NCI-H2081 treated with DMSO at 0.1 percent for 48 hours (cell line): Measurements from ENCODE around the gene VOPP1.
"Not testable (repeated sequence)": the region's sequence is repeated elsewhere in the genome, so short reads cannot be mapped to it uniquely, and the experiment has no call there.

Experiments used
- DNase-seq: peaks from one replicate; lab custom pipeline; 2025; lab: John Stamatoyannopoulos, UW

Gene VOPP1

DNA sequence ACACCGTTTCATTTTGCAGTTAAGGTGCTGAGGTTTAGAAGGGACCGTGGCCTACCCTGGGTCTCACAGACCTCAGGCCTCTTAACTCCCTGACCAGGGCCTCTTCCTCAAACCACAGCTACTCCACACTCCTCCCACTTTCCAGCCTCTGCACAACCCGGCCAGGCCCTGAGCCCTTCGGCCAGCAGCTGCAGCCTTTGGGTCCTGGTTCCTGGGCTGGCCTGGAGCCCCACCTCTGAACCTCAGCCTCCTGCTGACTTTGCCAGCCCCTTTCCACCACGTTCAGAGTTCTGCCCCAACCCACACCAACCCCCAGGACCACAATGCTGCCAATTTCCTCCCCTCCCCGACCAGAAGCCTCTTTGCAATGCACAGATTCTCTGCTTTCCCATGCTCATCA, 84.1 kb downstream of the VOPP1 start:
- DNase-seq = no peak

DNA sequence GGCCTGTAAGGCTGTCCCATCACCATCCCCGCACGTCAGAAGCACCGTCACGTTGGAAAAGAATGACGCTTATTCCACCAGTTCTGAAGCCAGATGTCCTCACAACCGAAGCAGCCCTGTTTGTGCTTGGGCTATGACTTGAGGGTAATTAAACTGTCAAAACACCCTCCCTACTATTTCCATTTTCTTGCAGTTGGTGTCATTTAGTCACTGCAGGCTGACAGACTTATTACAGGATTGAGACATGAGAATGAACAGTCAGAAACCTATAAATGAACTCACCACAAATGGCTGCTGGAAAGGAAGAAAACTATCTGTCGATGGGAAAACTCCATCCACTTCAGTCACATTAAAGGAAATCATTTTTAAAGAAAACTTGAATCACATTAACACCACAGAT, 85.3 kb downstream of the VOPP1 start:
- no peak for DNase-seq

DNA sequence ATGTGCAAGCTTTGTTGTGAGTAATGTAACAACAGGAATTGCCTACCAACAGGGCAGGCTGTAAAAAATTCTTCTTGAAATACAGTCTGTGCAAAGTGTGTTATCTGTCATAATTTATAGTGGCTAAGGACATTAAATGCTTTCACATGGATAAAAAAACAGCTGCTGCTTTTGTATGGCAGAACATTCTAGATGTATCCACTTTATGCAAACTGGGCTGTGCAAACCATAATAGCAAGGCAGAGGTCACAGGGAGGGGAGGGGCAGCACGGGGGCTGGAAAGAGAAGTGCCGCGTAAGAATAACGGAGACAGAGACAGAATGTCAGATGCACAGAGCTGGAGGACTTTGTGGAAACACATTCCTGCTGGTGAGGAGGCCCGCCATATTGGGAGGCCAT, 86.1 kb downstream of the VOPP1 start:
- no peak for DNase-seq

DNA sequence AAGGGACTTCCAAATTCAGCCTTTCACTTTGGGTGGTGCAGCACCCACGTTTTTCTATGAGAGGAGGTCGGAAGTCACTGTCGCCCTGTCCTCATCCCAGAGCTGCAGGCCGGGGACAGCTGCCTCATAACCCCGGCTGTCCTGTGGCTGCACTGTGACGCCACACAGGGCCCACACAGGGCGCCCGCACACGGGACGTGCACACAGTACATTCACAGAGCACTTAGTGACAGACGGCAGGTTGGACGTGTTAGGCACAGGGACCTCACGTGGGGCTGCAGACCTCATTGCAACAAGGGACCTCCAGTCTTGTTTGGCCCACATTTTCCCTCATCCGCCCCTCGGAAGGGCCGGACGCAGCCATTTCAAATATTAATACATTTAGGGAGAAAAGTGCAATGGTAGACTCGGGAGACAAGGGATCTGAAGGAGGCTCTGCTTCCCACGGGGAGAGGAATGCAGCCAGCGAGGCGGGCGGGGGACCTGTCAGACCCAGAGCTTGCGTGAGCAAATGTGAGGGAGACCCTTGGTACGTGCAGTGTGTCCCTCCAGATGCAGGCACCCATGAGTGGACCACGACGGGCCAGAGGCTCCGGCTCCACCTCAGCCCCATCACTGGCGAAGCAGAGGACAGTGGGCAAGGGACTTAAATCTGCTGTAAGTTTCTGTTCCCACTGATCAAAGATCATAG, 86.7 kb downstream of the VOPP1 start:
- DNase-seq = no peak

GRCh38 chr7:55484834-55485233, 87.5 kb downstream of the VOPP1 start:
- no peak for DNase-seq

DNA sequence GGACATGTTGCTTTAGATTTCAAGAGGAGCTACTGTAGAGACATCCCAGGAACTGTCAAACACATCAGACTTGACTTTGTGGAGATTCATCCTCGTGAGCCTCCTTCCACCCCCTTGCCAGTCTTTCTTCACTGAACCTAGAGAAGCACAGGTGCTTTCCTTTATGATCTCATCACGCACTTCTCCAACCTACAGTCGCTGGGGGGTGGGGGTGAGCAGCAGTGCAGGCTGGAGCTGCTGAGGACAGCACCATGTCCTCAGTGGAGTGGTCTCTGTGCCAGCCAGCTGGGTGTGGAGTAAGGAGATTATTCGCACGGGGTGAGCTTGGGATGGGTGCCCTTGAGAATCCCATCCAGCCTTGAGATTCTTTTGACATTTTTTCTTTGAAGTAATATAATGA, 88.1 kb downstream of the VOPP1 start:
- no peak for DNase-seq

- DNase-seq = no peak
Measured at GRCh38 chr7:55483046-55483445, 89.3 kb downstream of the VOPP1 start.

DNA sequence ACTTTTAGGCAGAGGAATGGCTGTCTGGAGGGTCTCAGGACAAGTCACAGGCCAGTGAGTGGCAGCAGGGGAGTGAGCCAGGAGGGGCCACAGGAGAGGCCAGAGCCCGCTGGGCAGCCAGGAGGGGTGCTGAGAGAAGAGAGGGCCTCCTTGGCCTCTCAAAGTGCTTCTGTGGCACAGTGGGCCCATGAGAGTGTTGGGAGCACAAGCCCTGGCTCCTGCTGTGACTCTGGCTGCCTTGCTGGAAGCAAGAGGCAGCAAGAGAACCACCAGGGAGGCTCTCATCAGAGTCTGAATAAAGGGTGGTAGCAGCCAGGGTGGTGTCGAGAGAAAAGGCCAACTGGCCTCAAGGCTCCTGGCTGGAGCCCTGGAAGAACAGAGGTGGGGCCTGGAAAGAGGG, 91.1 kb downstream of the VOPP1 start:
- no peak for DNase-seq

DNA sequence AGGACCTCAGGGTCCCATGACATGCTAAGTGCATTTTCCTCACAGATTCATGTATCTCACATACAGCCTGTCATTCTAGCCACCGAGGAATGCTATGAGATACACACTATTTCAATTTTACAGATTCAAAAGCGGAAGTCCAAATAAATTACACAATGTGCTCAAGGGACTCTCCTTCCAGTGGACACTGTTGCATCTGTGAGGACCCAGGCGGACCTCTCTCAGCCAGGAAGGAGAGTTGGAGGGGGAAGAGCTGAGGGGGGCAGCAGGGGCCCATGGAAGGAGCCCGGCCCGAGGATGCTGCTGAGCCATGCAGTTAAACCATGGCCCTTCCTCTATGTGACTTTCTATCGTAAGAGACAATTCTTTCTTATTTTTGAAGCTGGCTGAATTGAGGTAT, 93.6 kb downstream of the VOPP1 start:
- DNase-seq = no peak

DNA sequence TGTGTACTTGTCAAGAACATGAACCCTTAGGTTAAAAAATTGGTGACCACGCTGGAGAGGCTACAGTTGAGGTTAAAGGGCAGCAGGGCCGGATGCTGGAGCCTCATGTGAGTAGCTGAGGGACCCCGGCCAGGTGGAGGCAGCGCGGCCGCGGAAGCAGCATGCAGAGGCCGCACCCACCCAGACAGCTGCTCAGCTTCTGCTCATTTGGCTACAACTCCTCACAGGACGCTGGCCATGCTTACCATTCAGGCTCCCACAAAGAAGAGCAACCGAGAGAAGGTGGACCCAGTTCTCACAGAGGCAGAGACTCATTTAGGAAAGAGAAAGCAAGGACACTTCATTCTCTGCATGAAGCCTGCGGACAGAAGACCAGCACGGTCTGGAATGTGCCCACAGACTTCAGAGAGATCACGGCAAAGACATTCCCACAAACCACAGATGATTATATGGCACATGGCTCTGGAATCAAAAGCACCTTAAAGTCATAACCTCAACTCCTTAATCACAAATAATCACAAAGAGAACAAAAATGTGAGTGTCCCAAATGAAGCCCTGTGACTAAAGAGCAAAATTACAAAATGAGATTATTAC, 94.4 kb downstream of the VOPP1 start:
- DNase-seq = no peak

GRCh38 chr7:55476852-55477780, 95.2 kb downstream of the VOPP1 start:
- DNase-seq = no peak

GRCh38 chr7:55475855-55476803, 96.2 kb downstream of the VOPP1 start:
- no peak for DNase-seq

DNA sequence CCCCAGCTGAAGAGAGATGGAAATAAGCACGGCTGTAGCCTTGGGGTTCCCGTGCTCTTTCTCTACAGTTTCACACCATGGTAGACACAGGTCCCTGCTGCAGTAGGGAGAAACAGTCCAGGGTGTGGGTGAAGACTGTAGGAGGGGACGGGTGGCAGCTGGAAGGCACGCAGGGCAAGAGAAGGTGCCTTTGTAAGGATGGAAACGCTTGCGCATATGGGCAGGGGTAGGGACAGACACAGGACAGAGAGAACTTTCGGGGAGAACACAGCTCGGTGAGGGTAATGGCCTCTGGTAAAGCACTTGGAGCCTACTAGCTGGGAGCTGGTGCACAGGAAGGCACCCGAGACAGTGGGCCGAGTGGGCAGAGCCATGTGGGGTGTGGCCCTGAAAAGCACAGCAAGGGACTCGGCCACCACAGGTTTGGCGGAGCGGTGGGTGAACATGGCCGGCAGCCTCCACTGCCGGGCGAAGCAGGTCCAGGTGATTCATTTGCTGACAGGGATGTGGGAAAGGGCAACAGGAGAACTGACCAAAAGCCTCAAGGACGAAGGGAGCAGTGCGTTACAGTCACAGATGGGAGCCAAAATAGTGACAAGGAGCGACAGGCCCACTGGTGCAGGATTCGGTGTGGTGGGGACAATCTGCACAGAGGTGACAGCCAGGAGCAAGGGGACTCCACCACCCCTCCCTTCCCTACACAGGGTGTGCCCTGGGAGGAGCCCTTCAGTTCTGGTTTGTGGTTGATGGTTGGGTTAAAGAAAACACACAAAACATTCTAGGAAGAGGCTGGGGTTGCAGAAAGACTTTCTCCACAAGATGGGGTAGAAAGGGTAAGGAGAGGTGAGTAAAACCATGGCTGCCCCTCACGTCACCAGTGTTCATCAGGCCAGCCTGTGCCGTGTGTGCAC, 97.1 kb downstream of the VOPP1 start:
- DNase-seq = no peak

DNA sequence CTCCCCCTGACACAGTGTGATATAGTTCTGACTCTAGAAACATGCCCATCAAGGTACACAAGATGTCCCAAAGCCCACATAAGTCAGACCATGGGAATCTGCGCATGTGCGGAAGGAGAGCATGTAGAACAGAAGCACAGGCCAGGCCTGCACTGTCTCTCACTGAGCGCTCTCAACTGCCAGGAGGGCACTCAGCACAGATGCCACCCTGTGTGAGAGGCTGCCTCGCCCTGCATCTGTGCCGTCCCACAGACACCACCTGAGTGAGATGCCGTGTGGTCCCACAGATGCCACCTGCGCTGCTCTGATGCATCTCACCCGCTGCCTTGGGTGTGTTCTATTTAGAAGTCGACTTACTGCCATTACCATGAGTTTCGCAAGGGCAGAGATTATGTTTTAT, 98.4 kb downstream of the VOPP1 start:
- DNase-seq = no peak

GRCh38 chr7:55472928-55473725, 99.2 kb downstream of the VOPP1 start:
- DNase-seq = no peak

DNA sequence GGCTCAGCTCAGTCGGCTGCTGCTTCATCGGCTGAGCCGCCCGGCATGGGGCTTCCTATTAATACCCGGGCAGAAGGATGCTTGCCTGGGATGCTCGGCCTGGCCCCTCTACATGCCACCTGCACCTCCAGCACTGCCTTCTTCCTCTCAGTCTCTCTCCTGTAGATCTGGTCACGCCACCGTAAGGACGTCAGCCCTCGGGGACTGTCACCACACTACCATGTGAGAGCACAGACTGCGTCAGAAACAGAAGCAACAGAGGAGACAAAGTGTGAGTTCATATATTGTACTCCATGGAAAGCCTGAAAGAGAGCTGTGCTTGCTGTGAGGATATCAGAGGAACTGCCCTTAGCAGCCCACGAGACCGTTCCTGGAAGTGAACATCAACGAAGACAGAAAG, 99.9 kb downstream of the VOPP1 start:
- DNase-seq = not testable (repeated sequence)

DNA sequence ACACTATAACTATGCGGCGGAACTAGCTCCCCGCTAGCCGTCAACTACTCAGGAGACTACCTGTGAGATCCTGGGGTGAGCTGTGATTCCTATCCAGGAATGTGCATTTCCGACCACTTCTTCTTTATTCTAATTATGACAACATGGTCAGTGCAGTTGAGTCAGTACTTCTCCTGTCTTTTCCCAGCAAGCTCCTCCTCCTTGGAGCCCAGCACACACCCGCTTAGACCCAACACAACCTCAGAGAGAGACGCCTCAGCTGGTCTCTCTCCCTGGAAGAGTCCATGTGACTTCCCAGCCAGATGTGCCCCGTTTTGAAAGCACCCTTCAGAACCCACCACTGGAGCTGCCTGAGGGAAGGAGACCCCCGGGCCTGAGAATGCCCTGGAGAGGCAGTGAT, 100.7 kb downstream of the VOPP1 start:
- DNase-seq = not testable (repeated sequence)

GRCh38 chr7:55470261-55470660, 102.0 kb downstream of the VOPP1 start:
- DNase-seq = no peak

- no peak for DNase-seq
Measured at GRCh38 chr7:55469721-55470120, 102.6 kb downstream of the VOPP1 start.

DNA sequence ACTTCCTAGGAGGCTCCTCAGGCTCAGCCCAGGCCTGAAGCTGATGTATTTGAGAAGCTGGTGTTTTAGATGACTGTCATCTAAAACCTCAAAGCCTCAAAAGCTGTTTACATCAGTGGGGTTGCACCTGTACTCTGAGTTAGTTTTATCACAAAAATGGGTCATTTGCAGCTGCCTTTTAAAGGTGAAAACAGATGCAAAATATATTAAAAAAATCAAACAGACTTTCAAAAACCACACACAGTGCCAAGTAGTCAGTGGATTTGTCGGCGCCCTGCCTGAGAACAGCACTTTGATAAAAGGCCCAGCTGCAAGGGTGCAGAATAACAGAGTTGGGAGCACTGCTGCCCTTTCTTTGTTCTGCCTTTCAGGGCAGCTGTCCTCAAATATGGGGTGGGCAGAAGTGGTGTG, 103.0 kb downstream of the VOPP1 start:
- DNase-seq = no peak
